Progenitor cell of endocrine pancreas (in vitro differentiated cells): ENCODE data around the gene NATD1. TPM values are rescaled to one million over a fixed set of nuclear protein-coding genes. Genes with fewer than 3 reads are reported as not detected.

Experiments
- DNase-seq: peaks from one replicate; pipeline ENCODE4 v3.0.0; 2021; ENCODE audit warnings: low spot score; ENCODE audit not compliant: unreplicated experiment
- H3K27ac Mint-ChIP-seq: 2 replicates; pipeline ENCODE4 v1.8.0; 2021; ENCODE audit warnings: mild to moderate bottlenecking, moderate library complexity, mixed read lengths
- H3K27me3 Mint-ChIP-seq: 2 replicates; pipeline ENCODE4 v1.8.0; 2021; ENCODE audit warnings: mixed read lengths
- H3K36me3 Mint-ChIP-seq: 2 replicates; pipeline ENCODE4 v1.8.0; 2022; ENCODE audit warnings: mixed read lengths; ENCODE audit not compliant: insufficient read depth
- H3K4me1 Mint-ChIP-seq: 2 replicates; pipeline ENCODE4 v1.8.0; 2021; ENCODE audit warnings: low read depth, mixed read lengths
- H3K4me3 Mint-ChIP-seq: 2 replicates; pipeline ENCODE4 v1.8.0; 2021; ENCODE audit warnings: low read depth, mild to moderate bottlenecking, moderate library complexity, mixed read lengths
- H3K9me3 Mint-ChIP-seq: 2 replicates; pipeline ENCODE4 v1.8.0; 2021; ENCODE audit warnings: low read depth, mixed read lengths
- total RNA-seq: library from RNA; stranded (reverse); gene quantifications from 2 replicates; pipeline ENCODE4 v1.2.1, GENCODE V29; 2021
- TF ChIP-seq, protein P1 (sequence below): fragments of 200-600 bp; sonication (generic); IDR thresholded peaks from one replicate; pipeline ENCODE4 v1.5.0; 2021; ENCODE audit warnings: antibody characterized with exemption, mild to moderate bottlenecking; ENCODE audit not compliant: unreplicated experiment

NATD1 gene
- total RNA-seq, 1 donor from 2014 or later: 13.5 TPM

DNA sequence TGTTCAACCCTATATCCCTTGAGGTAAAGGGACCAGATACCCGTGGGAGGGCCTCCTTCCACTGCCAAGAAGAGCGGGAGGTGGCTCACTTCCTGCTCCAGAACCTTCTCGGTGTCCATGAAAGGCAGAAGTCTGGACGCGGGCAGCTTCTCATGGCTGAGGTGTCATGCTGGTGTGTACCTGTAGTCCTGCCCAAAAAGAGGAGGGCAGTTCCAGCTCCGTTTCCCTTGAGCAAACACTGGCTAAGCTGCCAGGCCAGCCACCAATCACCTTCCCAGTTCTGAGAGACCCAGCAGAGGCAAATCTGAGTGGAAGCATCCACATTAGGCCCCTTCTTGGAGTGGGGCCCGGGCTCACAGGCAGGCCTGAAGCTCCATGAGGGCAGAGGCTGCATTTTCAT lies 44.9 kb downstream of the NATD1 start:
- H3K36me3 Mint-ChIP-seq: peaks cover 5% of the 10 kb centered on the region
- DNase-seq: no peak
- TF ChIP-seq, protein P1, sequence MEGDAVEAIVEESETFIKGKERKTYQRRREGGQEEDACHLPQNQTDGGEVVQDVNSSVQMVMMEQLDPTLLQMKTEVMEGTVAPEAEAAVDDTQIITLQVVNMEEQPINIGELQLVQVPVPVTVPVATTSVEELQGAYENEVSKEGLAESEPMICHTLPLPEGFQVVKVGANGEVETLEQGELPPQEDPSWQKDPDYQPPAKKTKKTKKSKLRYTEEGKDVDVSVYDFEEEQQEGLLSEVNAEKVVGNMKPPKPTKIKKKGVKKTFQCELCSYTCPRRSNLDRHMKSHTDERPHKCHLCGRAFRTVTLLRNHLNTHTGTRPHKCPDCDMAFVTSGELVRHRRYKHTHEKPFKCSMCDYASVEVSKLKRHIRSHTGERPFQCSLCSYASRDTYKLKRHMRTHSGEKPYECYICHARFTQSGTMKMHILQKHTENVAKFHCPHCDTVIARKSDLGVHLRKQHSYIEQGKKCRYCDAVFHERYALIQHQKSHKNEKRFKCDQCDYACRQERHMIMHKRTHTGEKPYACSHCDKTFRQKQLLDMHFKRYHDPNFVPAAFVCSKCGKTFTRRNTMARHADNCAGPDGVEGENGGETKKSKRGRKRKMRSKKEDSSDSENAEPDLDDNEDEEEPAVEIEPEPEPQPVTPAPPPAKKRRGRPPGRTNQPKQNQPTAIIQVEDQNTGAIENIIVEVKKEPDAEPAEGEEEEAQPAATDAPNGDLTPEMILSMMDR: no peak
- H3K9me3 Mint-ChIP-seq: no peaks in the 10 kb centered on the region
- peaks cover 17% of the 10 kb centered on the region for H3K4me1 Mint-ChIP-seq
- no peak overlapping the region for H3K4me3 Mint-ChIP-seq
- H3K27me3 Mint-ChIP-seq: no peaks in the 10 kb centered on the region
- H3K27ac Mint-ChIP-seq: no peak overlapping the region

DNA sequence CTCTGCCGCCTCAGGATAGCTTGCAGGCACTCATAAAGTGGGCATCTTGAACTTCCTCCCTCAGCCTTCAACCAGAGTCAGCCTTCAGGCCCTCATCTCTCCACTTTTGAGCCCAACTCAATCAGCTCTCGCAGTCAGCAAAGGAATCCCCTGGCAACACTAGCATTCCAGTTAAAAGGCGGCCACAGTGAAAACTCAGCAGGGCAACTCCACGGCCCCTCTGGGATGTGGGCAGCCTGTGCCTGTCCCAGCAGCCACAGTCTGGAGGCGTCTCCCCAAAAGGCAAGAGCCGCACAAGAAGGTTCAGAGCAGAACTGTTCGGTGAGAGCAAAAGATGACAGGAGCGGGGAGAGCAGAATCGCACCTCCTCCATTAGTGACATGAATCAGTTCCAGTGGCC lies 48.3 kb downstream of the NATD1 start:
- no peaks in the 10 kb centered on the region for H3K27me3 Mint-ChIP-seq
- TF ChIP-seq, protein P1: no peak
- H3K4me3 Mint-ChIP-seq: no peak overlapping the region
- H3K27ac Mint-ChIP-seq: peak overlapping the region; percentile 59
- DNase-seq: no peak
- H3K36me3 Mint-ChIP-seq: peaks cover 5% of the 10 kb centered on the region
- no peaks in the 10 kb centered on the region for H3K9me3 Mint-ChIP-seq
- peaks cover 3% of the 10 kb centered on the region for H3K4me1 Mint-ChIP-seq

DNA sequence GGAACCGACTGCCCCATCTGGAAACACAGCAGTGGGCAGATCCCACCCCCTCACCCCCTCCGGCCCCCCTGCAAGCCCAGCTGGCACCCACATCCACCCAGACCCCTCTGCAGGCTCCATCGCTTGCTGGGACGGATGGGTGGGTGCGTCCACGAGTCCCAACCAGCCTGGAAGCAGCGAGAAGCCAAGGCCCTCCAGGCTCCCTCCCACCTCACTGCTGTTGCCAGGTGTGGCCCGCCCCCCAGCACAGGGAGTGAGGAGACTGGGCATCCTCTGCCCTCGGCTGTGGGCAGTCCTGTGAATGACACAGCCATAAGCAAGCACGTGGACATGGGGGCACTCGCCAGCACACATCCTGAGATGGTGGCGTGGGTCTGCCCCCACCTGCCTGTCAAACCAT lies 50.7 kb downstream of the NATD1 start:
- TF ChIP-seq, protein P1: no peak
- Mint-ChIP-seq H3K4me1 (peaks cover 3% of the 10 kb centered on the region), H3K4me3 (no peak overlapping the region), H3K27me3 (no peaks in the 10 kb centered on the region), H3K9me3 (no peaks in the 10 kb centered on the region), H3K36me3 (peaks cover 10% of the 10 kb centered on the region), H3K27ac (no peak overlapping the region)
- DNase-seq: no peak

DNA sequence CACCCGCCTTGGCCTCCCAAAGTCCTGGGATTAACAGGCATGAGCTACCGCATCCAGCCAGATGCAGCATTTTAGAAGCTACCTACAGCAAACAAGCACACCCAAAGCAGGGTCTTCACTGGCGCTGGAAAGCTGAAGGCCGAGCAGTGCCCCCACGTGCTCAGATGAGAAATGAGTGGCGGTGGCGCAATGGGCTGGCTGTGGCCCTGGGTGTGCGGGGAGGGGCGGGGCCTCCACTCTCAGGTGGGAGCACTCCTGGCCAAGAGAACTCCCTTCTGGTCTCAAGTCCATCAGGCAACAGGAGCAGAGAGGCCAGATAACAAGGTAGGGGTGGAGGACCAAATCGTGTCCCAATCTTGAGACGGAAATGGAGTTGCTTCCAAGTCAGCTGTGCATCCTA lies 51.3 kb downstream of the NATD1 start:
- H3K27ac Mint-ChIP-seq: no peak overlapping the region
- H3K9me3 Mint-ChIP-seq: no peaks in the 10 kb centered on the region
- H3K36me3 Mint-ChIP-seq: peaks cover 12% of the 10 kb centered on the region
- DNase-seq: no peak
- TF ChIP-seq, protein P1: no peak
- H3K27me3 Mint-ChIP-seq: no peaks in the 10 kb centered on the region
- H3K4me3 Mint-ChIP-seq: no peak overlapping the region
- peaks cover 3% of the 10 kb centered on the region for H3K4me1 Mint-ChIP-seq

DNA sequence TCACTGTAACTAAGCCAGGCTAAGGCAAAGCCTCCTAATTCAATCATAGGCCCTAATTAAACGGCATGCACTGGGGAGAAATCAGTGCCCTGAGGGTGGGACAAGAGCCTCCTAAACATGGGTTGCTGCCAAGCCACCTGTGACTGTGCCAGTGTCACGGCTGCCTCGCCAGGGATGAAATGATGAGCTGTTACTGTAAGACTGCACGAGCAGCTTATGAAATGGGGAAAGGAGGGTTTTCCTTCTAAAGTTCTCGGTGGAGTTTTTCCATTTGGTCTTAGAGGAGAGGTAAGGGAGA lies 52.0 kb downstream of the NATD1 start:
- peaks cover 12% of the 10 kb centered on the region for H3K36me3 Mint-ChIP-seq
- no peak for DNase-seq
- peak overlapping the region; percentile 75 for H3K27ac Mint-ChIP-seq
- H3K9me3 Mint-ChIP-seq: no peaks in the 10 kb centered on the region
- H3K27me3 Mint-ChIP-seq: no peaks in the 10 kb centered on the region
- H3K4me3 Mint-ChIP-seq: no peak overlapping the region
- TF ChIP-seq, protein P1: no peak
- peaks cover 3% of the 10 kb centered on the region for H3K4me1 Mint-ChIP-seq
